GM21576 (cell line): Measurements from ENCODE around the gene CBLIF.
"Not testable (repeated sequence)": the region's sequence is repeated elsewhere in the genome, so short reads cannot be mapped to it uniquely, and the experiment has no call there.

ENCODE experiments used
- ATAC-seq: cut with Tn5 transposase; IDR thresholded peaks from one replicate; pipeline ENCODE4 v1.9.1; 2021; ENCODE audit warnings: mild to moderate bottlenecking, moderate library complexity; ENCODE audit not compliant: unreplicated experiment

Gene CBLIF

GRCh38 chr11:59845399-59845798 is at the start of gene CBLIF:
TSS of gene CBLIF (minus strand) at chr11:59845499. CDS start at chr11:59845453, 46 bp downstream.
- ATAC-seq, result no peak

- ATAC-seq, result no peak
These were observed 49.3 kb upstream of the CBLIF start for GRCh38 chr11:59894616-59895015.

DNA sequence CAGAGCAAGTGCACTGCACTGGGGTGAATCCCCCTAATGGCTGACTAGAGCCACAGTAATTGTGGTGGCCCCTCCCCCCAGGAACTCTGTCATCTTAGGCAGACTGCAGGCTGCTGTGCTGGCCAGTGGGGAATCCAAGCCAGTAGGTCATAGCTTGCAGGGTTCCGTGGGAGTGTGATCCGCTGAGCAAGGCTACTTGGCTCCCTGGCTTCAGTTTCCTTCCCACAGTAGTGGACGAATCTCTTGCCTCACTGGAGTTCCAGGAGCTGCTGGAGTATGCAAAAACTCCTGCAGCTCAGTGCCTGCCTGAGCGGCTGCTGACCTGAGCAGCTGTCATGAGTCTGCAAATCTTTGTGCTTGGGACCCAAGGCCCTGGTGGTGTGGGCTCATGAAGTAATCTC is 46.5 kb upstream of the CBLIF start:
- no peak for ATAC-seq

DNA sequence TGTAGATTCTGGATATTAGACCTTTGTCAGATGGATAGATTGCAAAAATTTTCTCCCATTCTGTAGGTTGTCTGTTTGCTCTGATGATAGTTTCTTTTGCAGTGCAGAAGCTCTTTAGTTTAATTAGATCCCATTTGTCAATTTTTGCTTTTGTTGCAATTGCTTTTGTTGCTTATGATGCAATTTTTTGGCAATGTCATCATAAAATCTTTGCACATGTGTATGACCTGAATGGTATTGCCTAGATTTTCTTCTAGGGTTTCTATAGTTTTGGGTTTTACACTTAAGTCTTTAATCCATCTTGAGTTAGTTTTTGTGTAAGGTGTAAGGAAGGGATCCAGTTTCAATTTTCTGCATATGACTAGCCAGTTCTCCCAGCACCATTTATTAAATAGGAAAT is 41.9 kb upstream of the CBLIF start:
- ATAC-seq, result not testable (repeated sequence)

DNA sequence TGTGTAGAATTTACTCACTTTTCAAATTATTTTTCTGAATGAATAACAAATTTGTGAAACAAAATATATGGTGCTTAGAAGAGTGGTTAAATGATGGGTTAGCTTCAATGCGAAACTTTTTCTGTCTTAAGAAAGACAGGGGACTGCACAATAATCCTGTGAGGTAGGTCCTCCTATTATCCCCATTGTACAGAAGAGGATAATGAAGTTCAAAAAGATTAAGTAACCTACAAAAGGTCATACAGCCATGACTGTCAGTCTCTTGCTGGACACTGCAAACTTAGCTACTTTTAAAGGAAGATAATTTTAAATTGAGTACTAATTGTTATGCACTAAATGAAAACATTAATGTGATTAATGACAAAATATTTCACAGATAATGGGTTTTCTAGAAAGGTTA is 38.3 kb upstream of the CBLIF start:
- ATAC-seq, result no peak

DNA sequence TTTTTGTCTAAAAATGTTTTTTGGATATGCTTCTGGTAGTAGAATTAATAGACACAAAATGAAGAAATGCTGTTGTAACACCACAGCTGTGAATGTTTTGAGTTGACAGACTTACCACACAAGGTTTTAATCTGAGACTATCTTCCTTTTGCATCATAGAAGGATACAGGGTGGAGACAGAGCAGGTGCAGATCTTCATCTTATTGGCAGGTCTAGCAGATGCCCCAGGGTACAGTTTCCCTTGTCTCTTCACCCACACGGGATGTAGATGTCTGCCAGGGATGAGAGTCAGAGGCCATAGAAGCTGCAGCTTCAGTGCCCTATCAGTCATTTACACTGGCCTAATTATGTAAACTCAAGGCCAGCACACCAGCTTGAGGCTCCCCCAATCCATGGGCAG is 34.3 kb upstream of the CBLIF start:
- no peak for ATAC-seq

DNA sequence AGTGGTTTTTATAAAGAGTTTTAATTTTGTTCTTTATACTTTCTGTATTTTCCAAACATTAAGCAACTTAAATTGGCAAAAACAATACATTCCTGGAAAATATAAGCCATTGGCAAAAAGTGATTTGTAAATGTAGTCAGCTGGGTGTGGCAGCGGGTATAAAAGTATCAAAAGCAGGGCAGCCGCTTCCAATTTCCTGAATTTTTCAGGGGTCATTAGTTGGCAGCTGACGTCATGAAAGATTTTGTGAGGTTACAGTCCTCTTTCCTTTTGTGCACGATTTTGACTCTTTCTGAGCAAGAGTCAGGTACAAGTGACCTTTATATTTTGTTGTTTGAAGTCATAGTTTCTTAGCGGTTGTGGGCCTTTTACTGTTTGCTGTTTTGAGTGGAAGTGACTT is 33.3 kb upstream of the CBLIF start, which contains the start of gene OOSP3:
Gene OOSP3, plus strand, starts transcription at position 208 of the 400 bp plus-strand sequence. Its CDS starts 27 bp downstream, at position 235.
- no peak for ATAC-seq

DNA sequence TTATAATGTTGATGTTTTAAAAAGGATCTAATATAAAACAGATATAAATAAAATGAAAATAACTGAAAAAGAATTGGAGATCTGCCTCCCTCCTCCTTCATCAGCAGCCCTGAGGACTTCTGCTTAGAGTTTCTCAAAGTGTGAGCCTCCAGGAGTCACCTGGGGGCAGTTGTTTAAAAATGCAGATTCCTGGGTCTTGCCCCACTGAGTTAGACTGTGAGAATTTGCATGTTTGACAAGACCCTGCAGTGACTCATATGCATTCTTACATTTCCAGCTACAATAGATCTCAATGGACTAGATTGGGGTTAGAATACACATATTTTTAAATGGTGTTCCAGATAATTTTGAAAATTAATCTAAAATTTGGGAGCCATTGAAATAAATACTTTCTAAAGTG is 32.5 kb upstream of the CBLIF start:
- ATAC-seq, result no peak

DNA sequence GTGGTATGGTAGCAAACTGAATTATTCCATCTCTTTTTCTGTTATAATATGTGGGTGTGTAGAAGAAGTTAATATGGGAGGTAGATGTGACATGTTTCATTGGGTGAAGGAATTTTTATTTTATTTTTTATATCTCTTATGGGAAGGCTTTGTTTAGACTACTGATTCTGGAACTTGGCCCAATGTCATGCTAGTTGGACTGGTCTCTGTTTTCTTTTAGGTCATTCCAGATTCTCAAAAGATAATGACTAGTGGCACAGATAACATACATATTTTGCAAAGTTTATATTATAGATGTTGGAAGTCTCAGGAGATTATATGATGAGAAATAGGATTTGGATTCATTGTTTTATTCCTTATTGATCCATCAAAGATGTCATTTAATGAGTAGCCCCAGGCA is 32.0 kb upstream of the CBLIF start:
- no peak for ATAC-seq

DNA sequence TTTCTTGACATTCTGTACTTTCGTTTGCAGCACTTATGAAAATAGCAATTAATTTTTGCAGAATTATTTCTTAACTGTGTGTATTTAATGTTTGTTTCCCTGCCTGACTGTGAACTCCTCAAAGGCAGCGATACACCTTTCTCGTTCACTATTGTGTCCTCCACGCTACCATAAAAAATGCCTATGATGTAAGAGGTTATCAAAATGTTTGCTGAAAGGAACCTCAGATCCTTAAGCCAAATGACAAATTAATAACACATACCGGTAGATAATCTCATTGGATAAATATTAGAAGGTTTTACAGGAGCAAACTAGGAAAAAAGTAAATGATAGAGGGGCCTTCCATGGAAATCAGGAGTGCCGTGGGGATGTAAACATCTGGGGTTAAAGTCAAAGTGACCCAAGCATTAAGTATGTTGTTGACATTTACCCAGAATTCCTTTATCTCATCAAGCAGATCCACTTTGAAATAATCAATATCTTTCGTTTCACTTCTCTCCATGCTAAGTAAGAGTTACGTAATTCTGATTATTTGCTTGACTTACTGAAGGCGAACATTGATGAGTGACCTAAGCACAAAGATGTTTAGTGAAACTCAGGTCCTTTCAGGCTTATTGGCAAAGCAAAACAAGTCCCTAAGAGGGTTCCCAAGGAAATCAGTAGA is 30.7 kb upstream of the CBLIF start:
- ATAC-seq, result no peak

GRCh38 chr11:59872076-59872475 is 26.8 kb upstream of the CBLIF start:
- no peak for ATAC-seq

DNA sequence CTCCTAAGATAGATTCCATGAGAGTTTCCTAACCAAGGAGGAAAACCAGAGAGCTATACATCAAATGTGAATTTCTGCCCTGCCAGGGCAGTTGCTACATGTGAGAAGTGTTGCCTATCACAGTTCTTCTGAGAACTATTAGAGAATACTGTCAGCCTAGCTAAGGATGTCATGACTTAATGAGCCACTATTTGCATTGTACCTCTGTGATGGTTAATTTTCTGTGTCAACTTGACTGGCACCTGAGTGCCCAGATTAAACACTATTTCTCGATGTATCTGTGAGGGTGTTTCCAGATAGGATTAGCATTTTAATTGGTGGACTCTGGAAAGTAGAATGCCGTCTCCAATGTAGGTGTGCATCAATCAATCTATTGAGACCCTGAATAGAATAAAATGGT is 22.6 kb upstream of the CBLIF start:
- no peak for ATAC-seq

GRCh38 chr11:59866836-59867235 is 21.5 kb upstream of the CBLIF start:
- no peak for ATAC-seq

GRCh38 chr11:59866397-59866796 is 21.1 kb upstream of the CBLIF start, which contains the start of gene TCN1:
TSS of gene TCN1 (minus strand) at chr11:59866487. CDS start at chr11:59866470, 17 bp downstream.
- ATAC-seq, result no peak

DNA sequence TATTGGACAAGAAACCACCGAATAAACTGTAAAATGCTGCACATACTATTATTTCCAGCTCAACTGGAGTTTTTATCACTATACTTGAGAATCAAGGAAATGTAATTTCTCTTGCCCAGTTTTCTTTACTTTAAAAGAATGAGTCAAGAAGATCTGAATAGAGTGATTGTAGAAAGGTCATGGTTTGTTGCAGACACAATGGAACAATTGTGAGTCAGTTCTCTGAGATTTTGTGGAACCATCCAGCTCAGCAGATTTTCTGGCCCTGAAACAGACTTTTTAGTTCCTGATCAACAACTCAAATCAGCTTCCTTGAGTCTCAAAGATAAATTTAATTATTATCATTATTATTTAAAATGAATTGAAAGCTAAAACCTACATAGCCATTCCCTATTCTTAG is 19.7 kb upstream of the CBLIF start:
- no peak for ATAC-seq

- ATAC-seq, result no peak
These were observed 17.0 kb upstream of the CBLIF start for GRCh38 chr11:59862252-59862651.

DNA sequence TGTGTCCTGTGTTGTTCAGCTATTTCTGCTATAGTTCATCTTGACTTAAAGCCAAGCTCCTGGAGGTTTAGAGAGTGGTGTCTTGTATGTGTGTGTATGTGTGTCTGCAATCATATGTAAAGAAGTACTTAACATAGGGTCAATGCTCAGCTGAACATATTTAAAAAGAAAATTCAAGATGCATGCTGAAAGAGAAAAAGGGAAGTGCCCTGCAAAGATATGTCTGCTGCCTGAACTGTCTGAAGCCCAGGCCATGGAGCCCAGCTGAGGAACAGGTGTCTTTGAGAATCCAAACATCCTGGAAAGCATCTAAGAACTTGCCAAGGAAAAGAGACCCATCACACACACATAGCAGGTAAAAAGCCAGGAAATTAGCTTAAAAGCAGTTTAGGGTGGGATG is 14.4 kb upstream of the CBLIF start:
- no peak for ATAC-seq

GRCh38 chr11:59857439-59858434 is 12.4 kb upstream of the CBLIF start:
- ATAC-seq, result no peak

DNA sequence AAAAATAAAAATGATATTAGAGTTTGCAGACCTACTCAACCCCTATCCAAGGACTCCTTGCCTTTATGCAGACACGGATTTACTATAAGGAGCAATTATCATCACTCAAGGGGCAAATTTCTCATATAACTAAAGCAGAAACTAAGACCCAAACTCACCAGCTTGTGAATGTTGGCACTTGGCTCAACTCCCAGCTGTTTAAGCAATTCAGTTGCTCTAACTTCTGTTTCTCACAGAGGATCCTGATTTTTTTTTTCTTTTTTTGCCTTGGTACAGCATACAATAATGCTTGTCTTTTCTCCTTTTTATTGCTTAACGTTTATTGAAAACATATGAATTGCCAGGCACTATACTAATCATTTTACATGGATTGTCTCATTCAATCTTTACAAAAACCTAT is 9.6 kb upstream of the CBLIF start:
- ATAC-seq, result no peak

DNA sequence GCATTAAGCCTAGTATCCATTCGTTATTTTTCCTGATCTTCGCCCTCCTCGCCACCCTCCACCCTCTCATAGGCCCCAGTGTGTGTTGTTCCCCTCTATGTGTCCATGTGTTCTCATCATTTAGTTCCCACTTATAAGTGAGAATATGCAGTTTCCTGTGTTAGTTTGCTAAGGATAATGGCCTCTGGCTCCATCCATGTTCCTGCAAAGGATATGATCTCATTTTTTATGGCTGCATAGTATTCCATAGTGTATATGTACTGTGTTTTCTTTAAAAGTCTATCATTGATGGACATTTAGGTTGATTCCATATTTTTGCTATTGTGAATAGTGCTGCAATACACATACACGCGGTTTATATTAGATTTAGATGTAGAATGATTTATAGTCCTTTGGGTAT is 6.1 kb upstream of the CBLIF start:
- ATAC-seq, result not testable (repeated sequence)

DNA sequence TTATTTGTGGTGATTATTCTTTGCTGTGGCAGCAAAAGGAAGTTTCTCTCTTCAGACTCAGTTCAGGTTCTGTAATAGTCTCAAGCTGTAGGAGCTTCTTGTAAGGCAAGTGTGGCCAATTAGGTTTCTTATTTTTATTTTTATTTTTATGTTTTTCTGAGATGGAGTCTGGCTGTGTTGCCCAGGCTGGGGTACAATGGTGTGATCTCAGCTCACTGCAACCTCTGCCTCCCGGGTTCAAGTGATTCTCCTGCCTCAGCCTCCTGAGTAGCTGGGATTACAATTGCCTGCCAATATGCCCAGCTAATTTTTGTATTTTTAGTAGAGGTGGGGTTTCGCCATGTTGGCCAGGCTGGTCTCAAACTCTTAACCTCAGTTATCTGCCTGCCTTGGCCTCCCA is 4.3 kb upstream of the CBLIF start:
- not testable (repeated sequence) for ATAC-seq

GRCh38 chr11:59849129-59849528 is 3.8 kb upstream of the CBLIF start:
- no peak for ATAC-seq
